ENCODE measurements around the gene H3-3A.

GRCh38 chr1:226038661-226039060, 23.9 kb upstream of the H3-3A start:
- TF ChIP-seq POLR2A (IDR thresholded peaks at IDR 0.05) (no peak), EP300 (IDR thresholded peaks at IDR 0.05) (no peak), CTCF (IDR thresholded peaks at IDR 0.05) (no peak)
